ENCODE data around the gene HHAT.

HHAT gene

GRCh38 chr1:210298296-210298695 is 30.4 kb upstream of the HHAT start:
- no peaks in the 10 kb centered on the region for H3F3A ChIP-seq (ENCODE audit: insufficient read depth, low read length)
- H3K27me3 ChIP-seq (replicated peaks; ENCODE audit: insufficient read depth, low read length): no peaks in the 10 kb centered on the region
- H3K9ac ChIP-seq (ENCODE audit: low read length): no peak overlapping the region
- no peak overlapping the region for H2AFZ ChIP-seq (ENCODE audit: low read length)
- H3K9me3 ChIP-seq (replicated peaks; ENCODE audit: insufficient read depth, low read length): no peaks in the 10 kb centered on the region
- H3K27ac ChIP-seq (ENCODE audit: low read length): no peak overlapping the region
- no peaks in the 10 kb centered on the region for H3K4me1 ChIP-seq (ENCODE audit: low read length)
- H4K20me1 ChIP-seq (ENCODE audit: insufficient read depth, low read length): no peaks in the 10 kb centered on the region
- no peaks in the 10 kb centered on the region for H3K36me3 ChIP-seq (replicated peaks; ENCODE audit: insufficient read depth, low read length)
- DNase-seq: no peak
- no peak overlapping the region for H3K4me2 ChIP-seq (ENCODE audit: low read depth, low read length)
- H3K4me3 ChIP-seq (ENCODE audit: low read length): no peak overlapping the region
- H3K79me2 ChIP-seq (ENCODE audit: low read length): no peaks in the 10 kb centered on the region
- no peaks in the 10 kb centered on the region for H3K9me2 ChIP-seq (replicated peaks; ENCODE audit: insufficient read depth, low read length)
- no peak for TF ChIP-seq EZH2phosphoT487 (IDR thresholded peaks at IDR 0.05; ENCODE audit: low read length)
- no peak for TF ChIP-seq EZH2 (optimal IDR thresholded peaks at IDR 0.05; ENCODE audit: low read depth, low read length)
- no peak for TF ChIP-seq CTCF (IDR thresholded peaks at IDR 0.05; ENCODE audit: low read length)

- Histone ChIP-seq H3K79me2 (ENCODE audit: low read length) (no peaks in the 10 kb centered on the region), H3K9ac (ENCODE audit: low read length) (no peak overlapping the region), H3K27ac (ENCODE audit: low read length) (no peak overlapping the region), H3K4me3 (ENCODE audit: low read length) (no peak overlapping the region), H3F3A (ENCODE audit: insufficient read depth, low read length) (no peaks in the 10 kb centered on the region), H3K9me3 (replicated peaks; ENCODE audit: insufficient read depth, low read length) (no peaks in the 10 kb centered on the region), H3K4me2 (ENCODE audit: low read depth, low read length) (no peak overlapping the region), H3K36me3 (replicated peaks; ENCODE audit: insufficient read depth, low read length) (no peaks in the 10 kb centered on the region), H3K27me3 (replicated peaks; ENCODE audit: insufficient read depth, low read length) (no peaks in the 10 kb centered on the region), H4K20me1 (ENCODE audit: insufficient read depth, low read length) (no peaks in the 10 kb centered on the region), H3K9me2 (replicated peaks; ENCODE audit: insufficient read depth, low read length) (no peaks in the 10 kb centered on the region), H3K4me1 (ENCODE audit: low read length) (no peaks in the 10 kb centered on the region), H2AFZ (ENCODE audit: low read length) (no peak overlapping the region)
- TF ChIP-seq EZH2phosphoT487 (IDR thresholded peaks at IDR 0.05; ENCODE audit: low read length): no peak
- no peak for TF ChIP-seq EZH2 (optimal IDR thresholded peaks at IDR 0.05; ENCODE audit: low read depth, low read length)
- no peak for TF ChIP-seq CTCF (IDR thresholded peaks at IDR 0.05; ENCODE audit: low read length)
- DNase-seq: no peak
Measured at GRCh38 chr1:210298936-210299335, 29.8 kb upstream of the HHAT start.

- no peaks in the 10 kb centered on the region for H3K9me3 ChIP-seq (replicated peaks; ENCODE audit: insufficient read depth, low read length)
- H3F3A ChIP-seq (ENCODE audit: insufficient read depth, low read length): no peaks in the 10 kb centered on the region
- DNase-seq: no peak
- H3K27ac ChIP-seq (ENCODE audit: low read length): no peak overlapping the region
- H3K79me2 ChIP-seq (ENCODE audit: low read length): no peaks in the 10 kb centered on the region
- no peak overlapping the region for H3K4me2 ChIP-seq (ENCODE audit: low read depth, low read length)
- H3K27me3 ChIP-seq (replicated peaks; ENCODE audit: insufficient read depth, low read length): no peaks in the 10 kb centered on the region
- no peak overlapping the region for H3K4me3 ChIP-seq (ENCODE audit: low read length)
- no peaks in the 10 kb centered on the region for H3K36me3 ChIP-seq (replicated peaks; ENCODE audit: insufficient read depth, low read length)
- H3K4me1 ChIP-seq (ENCODE audit: low read length): no peaks in the 10 kb centered on the region
- no peak overlapping the region for H2AFZ ChIP-seq (ENCODE audit: low read length)
- no peak overlapping the region for H3K9ac ChIP-seq (ENCODE audit: low read length)
- H3K9me2 ChIP-seq (replicated peaks; ENCODE audit: insufficient read depth, low read length): no peaks in the 10 kb centered on the region
- no peaks in the 10 kb centered on the region for H4K20me1 ChIP-seq (ENCODE audit: insufficient read depth, low read length)
- TF ChIP-seq CTCF (IDR thresholded peaks at IDR 0.05; ENCODE audit: low read length) (no peak), EZH2phosphoT487 (IDR thresholded peaks at IDR 0.05; ENCODE audit: low read length) (no peak), EZH2 (optimal IDR thresholded peaks at IDR 0.05; ENCODE audit: low read depth, low read length) (no peak)
Measured at GRCh38 chr1:210299501-210299900, 29.2 kb upstream of the HHAT start.

Data from MM.1S (cell line).